H1 (cell line): ENCODE results near the gene PSMB1. TPM values are rescaled to one million over a fixed set of nuclear protein-coding genes. Genes with fewer than 3 reads are reported as not detected.

Experiments used
- CTCF ChIA-PET: fragments of 300-600 bp; sonication (Branson Sonifier 250); formaldehyde crosslinking; loops from one replicate; lab custom pipeline; 2021; ENCODE audit not compliant: partially characterized antibody; lab: Charles Lee
- POLR2A ChIA-PET: fragments of 300-600 bp; sonication (Branson Sonifier 250); formaldehyde crosslinking; loops from one replicate; lab custom pipeline; 2021; ENCODE audit warnings: inconsistent platforms; ENCODE audit not compliant: partially characterized antibody; lab: Charles Lee
- DNase-seq, 2 experiments: peaks; one replicate each; pipeline versions ENCODE4 v3.0.0 to v3.0.0-alpha.2; 2010 to 2022; ENCODE audit warnings: low spot score in 2 of 2, low read depth in 1 of 2, mixed read lengths in 1 of 2
- FAIRE-seq: peaks from 2 replicates; lab custom pipeline; 2011; peaks lifted over from hg19 to GRCh38; lab: Jason Lieb, UNC
- H2AFZ ChIP-seq: 2 replicates; pipeline ENCODE4 v1.8.1; 2012; ENCODE audit warnings: low read length, inconsistent platforms
- H2AK5ac ChIP-seq: 2 replicates; pipeline ENCODE4 v1.6.1; 2013; ENCODE audit warnings: low read depth, low read length
- H2BK120ac ChIP-seq: replicated peaks from 2 replicates; pipeline ENCODE3; 2013; ENCODE audit warnings: low read depth, low read length, inconsistent platforms
- H2BK12ac ChIP-seq: 2 replicates; pipeline ENCODE4 v1.6.1; 2013; ENCODE audit warnings: low read depth, low read length
- H2BK15ac ChIP-seq: 2 replicates; pipeline ENCODE4 v1.6.1; 2013; ENCODE audit warnings: low read length
- H2BK20ac ChIP-seq: 2 replicates; pipeline ENCODE4 v1.6.1; 2013; ENCODE audit warnings: low read length
- H2BK5ac ChIP-seq: 2 replicates; pipeline ENCODE4 v1.6.1; 2013; ENCODE audit warnings: low read depth, low read length
- H3K14ac ChIP-seq: 2 replicates; pipeline ENCODE4 v1.6.1; 2013; ENCODE audit warnings: inconsistent platforms; ENCODE audit not compliant: insufficient read length
- H3K18ac ChIP-seq: 2 replicates; pipeline ENCODE4 v1.6.1; 2013; ENCODE audit warnings: low read length; ENCODE audit errors: extremely low read depth
- H3K23ac ChIP-seq: 2 replicates; pipeline ENCODE4 v1.6.1; 2013; ENCODE audit warnings: inconsistent platforms; ENCODE audit not compliant: insufficient read length
- H3K23me2 ChIP-seq: 2 replicates; pipeline ENCODE4 v1.6.1; 2013; ENCODE audit warnings: low read depth, low read length
- H3K27ac ChIP-seq: 2 replicates; pipeline ENCODE4 v1.6.1; 2011; ENCODE audit warnings: low read depth, low read length, inconsistent platforms
- H3K27me3 ChIP-seq, 4 experiments: replicated peaks in 1 of 4; 1 replicate in 1 of 4; 2 replicates in 3 of 4; pipeline versions ENCODE4 v1.6.1 to v1.8.1; 2011 to 2013; ENCODE audit warnings: low read length in 3 of 4, mild to moderate bottlenecking in 3 of 4, inconsistent platforms in 2 of 4, mixed read lengths in 2 of 4, moderate library complexity in 1 of 4; ENCODE audit not compliant: control insufficient read depth in 3 of 4, insufficient read depth in 3 of 4; ENCODE audit errors: extremely low read depth in 1 of 4
- H3K36me3 ChIP-seq, 4 experiments: 2 replicates each; pipeline versions ENCODE4 v1.6.1 to v1.8.1; 2011 to 2013; ENCODE audit warnings: mild to moderate bottlenecking in 4 of 4, low read length in 3 of 4, moderate library complexity in 2 of 4, control low read depth in 1 of 4, inconsistent platforms in 1 of 4; ENCODE audit not compliant: insufficient read depth in 4 of 4, control insufficient read depth in 2 of 4
- H3K4ac ChIP-seq: replicated peaks from 2 replicates; pipeline ENCODE3; 2013; ENCODE audit warnings: low read length, low read depth, mixed read lengths, inconsistent platforms; ENCODE audit not compliant: insufficient read length
- H3K4me1 ChIP-seq, 4 experiments: replicated peaks in 1 of 4; 1 replicate in 1 of 4; 2 replicates in 3 of 4; pipeline versions ENCODE4 v1.6.1 to v1.8.1; 2011 to 2013; ENCODE audit warnings: low read length in 3 of 4, inconsistent platforms in 2 of 4, mixed read lengths in 1 of 4; ENCODE audit not compliant: insufficient read depth in 4 of 4, control insufficient read depth in 3 of 4
- H3K4me2 ChIP-seq, 2 experiments: 2 replicates each; pipeline versions ENCODE4 v1.6.1 to v1.8.1; 2011 to 2013; ENCODE audit warnings: low read depth in 2 of 2, low read length in 2 of 2, control low read depth in 1 of 2, inconsistent platforms in 1 of 2, mild to moderate bottlenecking in 1 of 2; ENCODE audit not compliant: insufficient read depth in 1 of 2
- H3K4me3 ChIP-seq, 4 experiments: fragments of 200-600, 300-600 bp in 1 of 4; sonication (generic), shearing (Covaris generic), sonication (Bioruptor Twin) in 1 of 4; 2 replicates each; pipeline versions ENCODE4 v1.5.1 to v1.8.1; 2011 to 2016; ENCODE audit warnings: low read length in 4 of 4, low read depth in 3 of 4, control low read depth in 2 of 4, inconsistent platforms in 2 of 4, mild to moderate bottlenecking in 2 of 4, mixed read lengths in 1 of 4, moderate library complexity in 1 of 4; ENCODE audit not compliant: insufficient read depth in 2 of 4; ENCODE audit errors: extremely low read depth in 1 of 4
- H3K56ac ChIP-seq: replicated peaks from 2 replicates; pipeline ENCODE3; 2013; ENCODE audit warnings: low read depth, mild to moderate bottlenecking, mixed read lengths, low read length, inconsistent platforms; ENCODE audit not compliant: insufficient read length
- H3K79me1 ChIP-seq: 2 replicates; pipeline ENCODE4 v1.6.1; 2013; ENCODE audit warnings: low read depth, low read length, control low read depth
- H3K79me2 ChIP-seq, 2 experiments: 2 replicates each; pipeline versions ENCODE4 v1.6.1 to v1.8.1; 2012 to 2013; ENCODE audit warnings: low read length in 2 of 2, mild to moderate bottlenecking in 2 of 2, inconsistent platforms in 1 of 2; ENCODE audit not compliant: insufficient read depth in 2 of 2, control insufficient read depth in 1 of 2
- H3K9ac ChIP-seq, 4 experiments: replicated peaks in 1 of 4; 1 replicate in 1 of 4; 2 replicates in 3 of 4; pipeline versions ENCODE4 v1.6.1 to v1.8.1; 2011 to 2013; ENCODE audit warnings: low read depth in 3 of 4, low read length in 3 of 4, control low read depth in 2 of 4, mild to moderate bottlenecking in 2 of 4, moderate library complexity in 2 of 4, inconsistent platforms in 1 of 4; ENCODE audit errors: extremely low read depth in 1 of 4
- H3K9me3 ChIP-seq, 2 experiments: 2 replicates each; pipeline versions ENCODE4 v1.6.1 to v1.8.1; 2012 to 2013; ENCODE audit warnings: mild to moderate bottlenecking in 2 of 2, moderate library complexity in 2 of 2, control low read depth in 1 of 2, inconsistent platforms in 1 of 2, low read depth in 1 of 2, low read length in 1 of 2, mixed read lengths in 1 of 2; ENCODE audit not compliant: insufficient read depth in 2 of 2
- H4K20me1 ChIP-seq, 2 experiments: replicated peaks in 1 of 2; 2 replicates each; pipeline versions ENCODE3 to v1.8.1; 2011 to 2013; ENCODE audit warnings: inconsistent platforms in 2 of 2, low read length in 2 of 2, mild to moderate bottlenecking in 1 of 2; ENCODE audit not compliant: insufficient read depth in 2 of 2, control insufficient read depth in 1 of 2
- H4K5ac ChIP-seq: 2 replicates; pipeline ENCODE4 v1.6.1; 2013; ENCODE audit warnings: low read length, low read depth, mixed read lengths, inconsistent platforms; ENCODE audit not compliant: insufficient read length
- H4K8ac ChIP-seq: 2 replicates; pipeline ENCODE4 v1.8.0; 2013; ENCODE audit warnings: mild to moderate bottlenecking, moderate library complexity, low read length, inconsistent platforms; ENCODE audit not compliant: insufficient read depth; ENCODE audit errors: extremely low read depth
- H4K91ac ChIP-seq: replicated peaks from 2 replicates; pipeline ENCODE3; 2013; ENCODE audit warnings: low read length, mixed read lengths, inconsistent platforms; ENCODE audit not compliant: insufficient read length
- ASH2L ChIP-seq: fragments of 200-600, 300-600 bp; sonication (generic); IDR thresholded peaks from one replicate; pipeline ENCODE4 v1.7.1; 2017; ENCODE audit warnings: low read length
- BACH1 ChIP-seq: IDR thresholded peaks from 2 replicates; pipeline ENCODE4 v1.6.1; 2012; ENCODE audit warnings: low read length, improper control_type of control experiment
- CBX5 ChIP-seq: fragments of 300-800, 300-1000 bp; sonication (generic); IDR thresholded peaks from 2 replicates; pipeline ENCODE4 v1.7.1; 2016; ENCODE audit warnings: antibody characterized with exemption, low read length, low read depth
- CBX8 ChIP-seq: fragments of 300-800, 300-1000 bp; sonication (generic); IDR thresholded peaks from 2 replicates; pipeline ENCODE4 v1.7.1; 2016; ENCODE audit warnings: low read depth, low read length, borderline replicate concordance
- CEBPB ChIP-seq: IDR thresholded peaks from 2 replicates; pipeline ENCODE4 v1.6.1; 2012; ENCODE audit warnings: low read depth, low read length
- EGR1 ChIP-seq: IDR thresholded peaks from 2 replicates; pipeline ENCODE4 v1.6.1; 2011; ENCODE audit warnings: low read depth, low read length, borderline replicate concordance
- GTF2F1 ChIP-seq: IDR thresholded peaks from 2 replicates; pipeline ENCODE4 v1.6.1; 2012; ENCODE audit warnings: low read depth, low read length, improper control_type of control experiment, borderline replicate concordance
- HDAC6 ChIP-seq: IDR thresholded peaks from one replicate; pipeline ENCODE4 v1.7.1; 2012; ENCODE audit warnings: low read depth, mild to moderate bottlenecking, inconsistent platforms, low read length, moderate library complexity
- JUND ChIP-seq: IDR thresholded peaks from 2 replicates; pipeline ENCODE4 v1.6.1; 2011; ENCODE audit warnings: mild to moderate bottlenecking, improper control_type of control experiment, low read length
- KDM4A ChIP-seq: IDR thresholded peaks from one replicate; pipeline ENCODE4 v1.7.1; 2012; ENCODE audit warnings: low read depth, mild to moderate bottlenecking, moderate library complexity, low read length, inconsistent platforms; ENCODE audit not compliant: severe bottlenecking
- KDM5A ChIP-seq: fragments of 200-600 bp; IDR thresholded peaks from 2 replicates; pipeline ENCODE4 v1.7.1; 2012; ENCODE audit warnings: mild to moderate bottlenecking, low read length, inconsistent platforms, mixed read lengths
- PHF8 ChIP-seq: fragments of 200-600 bp; sonication (generic); conservative IDR thresholded peaks from 2 replicates; pipeline ENCODE4 v1.7.1; 2012; ENCODE audit warnings: low read depth, mild to moderate bottlenecking, inconsistent platforms, low read length, moderate library complexity
- RFX5 ChIP-seq: IDR thresholded peaks from 2 replicates; pipeline ENCODE4 v1.6.1; 2011; ENCODE audit warnings: low read depth, low read length, improper control_type of control experiment, borderline replicate concordance
- TAF1 ChIP-seq: IDR thresholded peaks from 2 replicates; pipeline ENCODE4 v1.6.1; 2011; ENCODE audit warnings: mild to moderate bottlenecking, low read depth, low read length
- TAF7 ChIP-seq: optimal IDR thresholded peaks from 2 replicates; pipeline ENCODE3; 2011; ENCODE audit warnings: low read depth, mild to moderate bottlenecking, inconsistent platforms, low read length, moderate library complexity, borderline replicate concordance
- ZNF274 ChIP-seq: IDR thresholded peaks from 2 replicates; pipeline ENCODE4 v1.7.0; 2012; ENCODE audit warnings: low read length, borderline replicate concordance; ENCODE audit errors: extremely low read depth
- polyA plus RNA-seq, 7 experiments: library from polyadenylated mRNA; depleted of rRNA in 3 of 7; stranded (reverse) in 5 of 7; unstranded in 2 of 7; fragments of >200 nt in 5 of 7; fragments of 200-250 nt in 2 of 7; gene quantifications; 1 replicate in 5 of 7; 2 replicates in 1 of 7; 4 replicates in 1 of 7; pipeline versions ENCODE4 v1.2.1 to v1.2.3, GENCODE V29; 2011 to 2013; ENCODE audit warnings: missing spikeins in 2 of 7, mixed read lengths in 2 of 7
- total RNA-seq: library from RNA; stranded (reverse); fragmentation: NEBNext Ultra II Directional; extraction: Animal tissue kit (Norgen Biotek cat#: 25700); gene quantifications from 2 replicates; pipeline ENCODE4 v1.2.1, GENCODE V29; 2021

The PSMB1 gene
- total and polyA plus RNA-seq, 2 of the 8 experiments (the other 6 are each of a cell fraction or from before 2014, with no cell fraction given), result 237 to 609 TPM

DNA sequence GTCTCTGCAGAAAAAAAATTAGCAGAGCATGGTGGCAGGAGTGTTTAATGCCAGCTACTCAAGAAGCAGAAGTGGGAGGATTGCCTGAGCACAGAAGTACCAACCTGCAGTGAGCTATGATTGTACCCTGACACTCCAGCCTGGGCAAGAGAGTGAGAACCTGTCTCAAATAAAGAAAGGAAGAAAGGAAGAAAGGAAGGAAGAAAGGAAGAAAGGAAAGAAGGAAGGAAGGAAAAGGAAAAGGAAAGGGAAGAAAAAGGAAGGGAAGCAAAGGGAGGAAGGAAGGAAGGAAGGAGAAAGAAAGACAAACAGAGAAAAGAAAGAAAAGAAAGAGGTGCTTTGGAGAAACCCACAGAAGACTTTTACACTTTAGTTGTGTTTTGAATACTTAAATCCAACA is 44.2 kb upstream of the PSMB1 start:
- Histone ChIP-seq H2BK12ac (no peak overlapping the region), H3K79me2 (no peaks in the 10 kb centered on the region), H2BK5ac (no peak overlapping the region), H2BK120ac (no peak overlapping the region), H2AK5ac (no peak overlapping the region), H3K4me1 (peaks cover 0 to 8% (median 0%) of the 10 kb centered on the region in 4 experiments; a peak in 3 of 7 replicates), H3K9me3 (peaks cover 0 to 12% of the 10 kb centered on the region in 2 experiments; a peak in 1 of 4 replicates), H3K14ac (no peak overlapping the region), H3K23ac (no peak overlapping the region), H4K5ac (no peak overlapping the region), H3K27ac (no peak overlapping the region), H2BK15ac (no peak overlapping the region), H3K18ac (no peak overlapping the region), H3K4ac (no peak overlapping the region), H4K20me1 (no peaks in the 10 kb centered on the region), H3K36me3 (no peaks in the 10 kb centered on the region), H3K56ac (no peak overlapping the region), H3K27me3 (no peaks in the 10 kb centered on the region), H3K79me1 (no peaks in the 10 kb centered on the region), H3K4me2 (no peak overlapping the region), H4K91ac (no peak overlapping the region), H3K23me2 (no peaks in the 10 kb centered on the region), H3K4me3 (no peak overlapping the region), H2AFZ (no peak overlapping the region), H4K8ac (no peak overlapping the region), H3K9ac (no peak overlapping the region), H2BK20ac (no peak overlapping the region)
- CTCF ChIA-PET, result interaction anchor here (1.7 to 2.5 kb wide), 2 partner anchors 11 to 13 kb away, joined by 4 to 12 read pairs; partner anchors contain the start of gene PDCD2
- POLR2A ChIA-PET, result interaction anchor here (1.3 to 2.7 kb wide), 2 partner anchors 12 to 13 kb away, joined by 3 to 9 read pairs; partner anchors contain the start of gene PDCD2
- TF ChIP-seq ZNF274 (no peak), EGR1 (no peak), BACH1 (no peak), CBX5 (no peak), RFX5 (no peak), HDAC6 (no peak), KDM4A (no peak), ASH2L (no peak), TAF1 (no peak), CEBPB (no peak), CBX8 (no peak), JUND (no peak), KDM5A (no peak), TAF7 (no peak), PHF8 (no peak), GTF2F1 (no peak)
- no peak for FAIRE-seq
- no peak for DNase-seq
